Upper lobe of right lung (tissue), 1 donor: ENCODE results near the gene ZNF549. TPM values are rescaled to one million over a fixed set of nuclear protein-coding genes. Genes with fewer than 3 reads are reported as not detected.
A peak's percentile ranks its signal among the peaks of the same experiment; 100 is the strongest.

Experiments used
- ATAC-seq: fragments of 200-7000 bp; cut with Tn5 transposase; one replicate; pipeline ENCODE4 v1.9.1; 2020; ENCODE audit warnings: mild to moderate bottlenecking, moderate library complexity
- DNase-seq: peaks from one replicate; pipeline ENCODE4 v3.0.0-alpha.2; 2020
- H3K27ac ChIP-seq: fragments of 200-600 bp; one replicate; pipeline ENCODE4 v1.8.0; 2022
- H3K27me3 ChIP-seq: fragments of 200-600 bp; one replicate; pipeline ENCODE4 v1.8.0; 2022; ENCODE audit warnings: mild to moderate bottlenecking
- H3K36me3 ChIP-seq: fragments of 200-600 bp; one replicate; pipeline ENCODE4 v1.8.0; 2022
- H3K4me1 ChIP-seq: fragments of 200-600 bp; one replicate; pipeline ENCODE4 v1.8.0; 2022
- H3K4me3 ChIP-seq: fragments of 200-600 bp; one replicate; pipeline ENCODE4 v1.8.0; 2022; ENCODE audit warnings: mild to moderate bottlenecking
- H3K9me3 ChIP-seq: fragments of 200-600 bp; one replicate; pipeline ENCODE4 v1.8.0; 2022
- intact Hi-C: fragments of 100-400 bp; cut with DNase I; formaldehyde crosslinking; loops from one replicate; pipeline ENCODE4 v1.11.0; 2022
- total RNA-seq: library from RNA; stranded (reverse); fragmentation: NEBNext Ultra II Directional; extraction: Animal tissue kit (Norgen Biotek cat#: 25700); gene quantifications from one replicate; pipeline ENCODE4 v1.2.1, GENCODE V29; 2021
- TF ChIP-seq, protein P1 (sequence below): fragments of 200-600 bp; IDR thresholded peaks from one replicate; pipeline ENCODE4 v1.8.0; 2022; ENCODE audit warnings: antibody characterized with exemption
- donor health status: DM: no; HTN: yes; CAD: no; lungs with severe emphysema.

ZNF549 gene
- total RNA-seq, 1 donor from 2014 or later, result 6.4 TPM

DNA sequence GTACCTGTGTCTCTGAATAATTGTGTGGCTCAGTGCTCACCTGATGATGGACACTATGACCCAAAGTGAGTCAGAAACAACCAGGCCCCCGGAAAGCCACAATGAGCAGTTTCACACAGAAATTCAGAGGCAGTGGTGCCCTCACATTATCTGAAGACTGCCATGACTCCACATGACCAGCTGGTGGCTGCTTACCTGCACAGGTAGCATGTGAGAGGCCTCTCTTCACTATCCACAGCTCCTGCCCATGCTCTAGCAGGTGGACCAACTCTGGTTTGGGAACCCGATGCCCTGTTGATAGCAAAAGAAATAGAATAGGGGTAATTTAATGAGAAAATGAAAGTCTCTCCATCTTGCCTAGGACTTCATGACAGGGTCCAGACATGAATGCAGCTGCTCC, 25.3 kb downstream of the ZNF549 start:
- TF ChIP-seq, protein P1, sequence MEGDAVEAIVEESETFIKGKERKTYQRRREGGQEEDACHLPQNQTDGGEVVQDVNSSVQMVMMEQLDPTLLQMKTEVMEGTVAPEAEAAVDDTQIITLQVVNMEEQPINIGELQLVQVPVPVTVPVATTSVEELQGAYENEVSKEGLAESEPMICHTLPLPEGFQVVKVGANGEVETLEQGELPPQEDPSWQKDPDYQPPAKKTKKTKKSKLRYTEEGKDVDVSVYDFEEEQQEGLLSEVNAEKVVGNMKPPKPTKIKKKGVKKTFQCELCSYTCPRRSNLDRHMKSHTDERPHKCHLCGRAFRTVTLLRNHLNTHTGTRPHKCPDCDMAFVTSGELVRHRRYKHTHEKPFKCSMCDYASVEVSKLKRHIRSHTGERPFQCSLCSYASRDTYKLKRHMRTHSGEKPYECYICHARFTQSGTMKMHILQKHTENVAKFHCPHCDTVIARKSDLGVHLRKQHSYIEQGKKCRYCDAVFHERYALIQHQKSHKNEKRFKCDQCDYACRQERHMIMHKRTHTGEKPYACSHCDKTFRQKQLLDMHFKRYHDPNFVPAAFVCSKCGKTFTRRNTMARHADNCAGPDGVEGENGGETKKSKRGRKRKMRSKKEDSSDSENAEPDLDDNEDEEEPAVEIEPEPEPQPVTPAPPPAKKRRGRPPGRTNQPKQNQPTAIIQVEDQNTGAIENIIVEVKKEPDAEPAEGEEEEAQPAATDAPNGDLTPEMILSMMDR, result no peak
- Histone ChIP-seq H3K36me3 (peaks cover 67% of the 10 kb centered on the region), H3K9me3 (peaks cover 38% of the 10 kb centered on the region), H3K27ac (no peak overlapping the region), H3K27me3 (no peaks in the 10 kb centered on the region), H3K4me3 (no peak overlapping the region), H3K4me1 (no peaks in the 10 kb centered on the region)
- intact Hi-C loops, result no loop called here
- DNase-seq, result no peak
- no peak for ATAC-seq

DNA sequence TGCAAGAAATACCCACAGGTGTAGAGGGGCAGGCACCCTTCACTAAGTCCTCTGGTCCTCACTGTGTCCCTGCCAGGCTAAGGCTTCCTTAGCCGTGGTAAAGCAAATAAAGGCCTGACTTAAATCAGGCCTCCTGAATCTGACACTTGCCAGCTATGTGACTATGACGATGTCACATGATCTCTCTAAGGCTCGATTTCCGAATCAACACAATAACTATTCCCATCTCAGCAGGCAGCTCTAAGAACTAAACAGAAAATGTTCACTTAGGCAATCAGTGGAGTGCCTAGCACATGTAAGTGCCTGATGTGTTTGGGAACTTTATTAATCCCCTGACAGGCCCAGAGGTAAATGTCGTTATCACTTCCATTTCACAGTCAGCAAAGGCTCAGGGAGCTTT, 30.5 kb downstream of the ZNF549 start:
- intact Hi-C loops, result no loop called here

DNA sequence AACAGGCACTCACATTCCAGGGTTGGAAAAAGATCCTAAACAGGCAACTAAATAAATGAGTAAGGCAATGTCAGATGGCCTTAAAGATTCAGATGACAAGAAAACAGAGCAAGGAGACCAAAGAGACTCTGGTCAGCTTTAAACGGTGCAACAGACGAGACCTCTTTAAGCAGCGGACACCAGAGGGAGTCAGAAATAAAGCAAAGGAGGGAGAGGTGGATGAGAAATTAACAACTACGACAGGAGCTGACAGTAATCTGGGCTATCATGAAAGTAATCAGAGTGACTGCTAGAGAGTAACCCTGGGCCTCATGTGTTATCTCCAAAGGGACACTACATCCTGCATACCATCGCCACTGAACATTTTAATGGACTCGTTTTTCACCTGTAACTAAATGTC, 31.4 kb downstream of the ZNF549 start:
- no peak overlapping the region for H3K27ac ChIP-seq
- H3K4me1 ChIP-seq, result peaks cover 17% of the 10 kb centered on the region
- no peaks in the 10 kb centered on the region for H3K9me3 ChIP-seq
- H3K27me3 ChIP-seq, result no peaks in the 10 kb centered on the region
- TF ChIP-seq, protein P1, result no peak
- no peak for DNase-seq
- intact Hi-C loops, result no loop called here
- peaks cover 18% of the 10 kb centered on the region for H3K36me3 ChIP-seq
- ATAC-seq, result no peak
- H3K4me3 ChIP-seq, result peak overlapping the region; percentile 90

More for the DNA sequence above, 30.5 kb downstream of the ZNF549 start:
- peaks cover 27% of the 10 kb centered on the region for H3K36me3 ChIP-seq
- H3K27ac ChIP-seq, result no peak overlapping the region
- H3K9me3 ChIP-seq, result no peaks in the 10 kb centered on the region
- TF ChIP-seq, protein P1, result no peak
- H3K4me1 ChIP-seq, result peaks cover 17% of the 10 kb centered on the region
- ATAC-seq (no peak), DNase-seq (no peak)
- H3K27me3 ChIP-seq, result no peaks in the 10 kb centered on the region
- no peak overlapping the region for H3K4me3 ChIP-seq

DNA sequence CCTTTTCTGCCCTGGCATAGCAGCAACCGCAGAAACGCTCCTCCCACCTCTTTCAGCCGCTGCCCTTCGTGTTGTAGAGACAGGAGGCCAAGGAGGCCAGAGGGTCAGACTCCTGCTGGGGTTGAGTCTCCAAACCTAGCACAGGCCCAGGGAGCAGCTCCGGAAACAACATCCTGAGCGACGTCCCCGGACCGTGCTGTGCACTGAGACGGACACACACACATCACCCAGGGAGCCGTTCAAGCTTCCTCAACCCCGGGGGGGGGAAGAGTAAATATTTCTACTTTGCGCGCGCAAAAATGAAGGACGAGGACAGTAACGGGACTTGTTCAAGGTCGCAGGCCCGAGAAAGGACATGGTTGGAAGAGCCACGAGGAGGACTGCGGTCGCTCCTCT, 31.9 kb downstream of the ZNF549 start:
- TF ChIP-seq, protein P1, result no peak
- H3K9me3 ChIP-seq, result peaks cover 1% of the 10 kb centered on the region
- ATAC-seq, result peak; percentile 39
- H3K4me1 ChIP-seq, result peaks cover 17% of the 10 kb centered on the region
- intact Hi-C loops, result no loop called here
- peak overlapping the region; percentile 90 for H3K4me3 ChIP-seq
- H3K27me3 ChIP-seq, result no peaks in the 10 kb centered on the region
- peak overlapping the region; percentile 69 for H3K27ac ChIP-seq
- peaks cover 16% of the 10 kb centered on the region for H3K36me3 ChIP-seq
- no peak for DNase-seq

DNA sequence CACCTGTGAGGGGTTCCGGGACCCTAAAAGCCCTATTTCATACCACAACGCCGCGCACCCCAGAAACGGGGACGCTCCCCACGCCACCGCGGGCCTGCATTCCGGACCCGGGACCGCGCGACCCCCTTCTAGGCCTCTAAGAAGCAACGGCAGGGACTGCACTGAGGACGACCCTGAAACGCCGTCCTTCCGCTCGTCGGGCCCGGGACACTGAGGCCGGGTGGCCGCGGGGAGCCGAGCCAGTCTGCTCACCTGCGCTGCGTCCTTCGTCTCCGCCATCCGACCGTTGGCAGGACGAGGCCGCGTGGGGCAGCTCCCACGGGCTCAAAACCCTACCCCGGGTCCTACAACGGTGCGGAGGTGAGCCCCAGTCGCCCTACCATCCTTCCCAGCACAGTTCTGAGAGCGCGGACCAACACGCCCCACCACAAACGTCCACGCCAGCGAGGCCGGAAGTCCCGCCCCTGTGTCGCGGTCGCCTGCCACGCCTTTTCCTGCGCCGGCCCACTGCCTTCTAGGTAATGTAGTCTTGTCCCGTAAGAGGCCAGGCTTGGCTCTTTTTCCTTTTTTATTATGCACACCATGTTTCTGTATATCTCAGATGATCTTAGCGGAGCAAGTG, 32.4 kb downstream of the ZNF549 start, which contains the start of gene ZNF550:
ZNF550 (minus strand) TSS at position 460 of the 622 bp plus-strand sequence; CDS start at position 279, 181 bp downstream.
- peaks cover 10% of the 10 kb centered on the region for H3K36me3 ChIP-seq
- peaks cover 17% of the 10 kb centered on the region for H3K4me1 ChIP-seq
- peaks cover 6% of the 10 kb centered on the region for H3K9me3 ChIP-seq
- H3K27ac ChIP-seq, result peak within 1 kb of the TSS; percentile 69
- DNase-seq (peak; percentile 95), ATAC-seq (peak; percentile 100)
- intact Hi-C loops, result no loop called here
- TF ChIP-seq, protein P1, result no peak
- H3K4me3 ChIP-seq, result peak within 1 kb of the TSS; percentile 90
- H3K27me3 ChIP-seq, result no peaks in the 10 kb centered on the region
